ENCODE measurements around the gene CHTF18. TPM values are rescaled to one million over a fixed set of nuclear protein-coding genes. Genes with fewer than 3 reads are reported as not detected.

CHTF18 gene
- total RNA-seq, 1 donor from 2014 or later, result 3.1 TPM

- no peak for DNase-seq
- Histone ChIP-seq H3K4me3 (no peak overlapping the region), H3K27me3 (ENCODE audit: low read depth) (peaks cover 63% of the 10 kb centered on the region), H3K9me3 (replicated peaks) (no peaks in the 10 kb centered on the region), H3K36me3 (peaks cover 8% of the 10 kb centered on the region), H3K27ac (replicated peaks) (no peak overlapping the region), H3K4me1 (peaks cover 11% of the 10 kb centered on the region)
- intact Hi-C loops (cut with micrococcal nuclease), result no loop called here
- TF ChIP-seq CTCF (IDR thresholded peaks at IDR 0.05; ENCODE audit: borderline replicate concordance), result no peak
Observed at GRCh38 chr16:782258-782657, 6.2 kb upstream of the CHTF18 start.

GRCh38 chr16:782766-783403 lies 5.5 kb upstream of the CHTF18 start:
- Histone ChIP-seq H3K4me3 (no peak overlapping the region), H3K36me3 (peaks cover 8% of the 10 kb centered on the region), H3K4me1 (peaks cover 17% of the 10 kb centered on the region), H3K9me3 (replicated peaks) (no peaks in the 10 kb centered on the region), H3K27me3 (ENCODE audit: low read depth) (peaks cover 57% of the 10 kb centered on the region), H3K27ac (replicated peaks) (no peak overlapping the region)
- DNase-seq, result no peak
- no peak for TF ChIP-seq CTCF (IDR thresholded peaks at IDR 0.05; ENCODE audit: borderline replicate concordance)
- intact Hi-C loops (cut with micrococcal nuclease), result no loop called here

- Histone ChIP-seq H3K4me1 (peaks cover 21% of the 10 kb centered on the region), H3K4me3 (no peak overlapping the region), H3K36me3 (peaks cover 8% of the 10 kb centered on the region), H3K9me3 (replicated peaks) (no peaks in the 10 kb centered on the region), H3K27ac (replicated peaks) (no peak overlapping the region), H3K27me3 (ENCODE audit: low read depth) (peaks cover 50% of the 10 kb centered on the region)
- peak; percentile 30 for DNase-seq
- TF ChIP-seq CTCF (IDR thresholded peaks at IDR 0.05; ENCODE audit: borderline replicate concordance), result no peak
- intact Hi-C loops (cut with micrococcal nuclease), result no loop called here
Observed at GRCh38 chr16:783404-784161, 4.8 kb upstream of the CHTF18 start.

GRCh38 chr16:784431-784830 lies 4.0 kb upstream of the CHTF18 start:
- no peak for TF ChIP-seq CTCF (IDR thresholded peaks at IDR 0.05; ENCODE audit: borderline replicate concordance)

GRCh38 chr16:785563-786535 lies 2.6 kb upstream of the CHTF18 start:
- Histone ChIP-seq H3K36me3 (peaks cover 8% of the 10 kb centered on the region), H3K4me1 (peaks cover 32% of the 10 kb centered on the region), H3K4me3 (no peak overlapping the region), H3K27ac (replicated peaks) (no peak overlapping the region), H3K27me3 (ENCODE audit: low read depth) (peaks cover 29% of the 10 kb centered on the region), H3K9me3 (replicated peaks) (no peaks in the 10 kb centered on the region)
- peak; percentile 80 for TF ChIP-seq CTCF (IDR thresholded peaks at IDR 0.05; ENCODE audit: borderline replicate concordance)
- DNase-seq, result peak; percentile 66
- intact Hi-C loops (cut with micrococcal nuclease), result no loop called here

More at GRCh38 chr16:784431-784830, 4.0 kb upstream of the CHTF18 start:
- H3K4me1 ChIP-seq, result peaks cover 29% of the 10 kb centered on the region
- no peak overlapping the region for H3K4me3 ChIP-seq
- no peak overlapping the region for H3K27ac ChIP-seq (replicated peaks)
- H3K36me3 ChIP-seq, result peaks cover 8% of the 10 kb centered on the region
- intact Hi-C loops (cut with micrococcal nuclease), result no loop called here
- no peaks in the 10 kb centered on the region for H3K9me3 ChIP-seq (replicated peaks)
- H3K27me3 ChIP-seq (ENCODE audit: low read depth), result peaks cover 41% of the 10 kb centered on the region
- DNase-seq, result no peak

Measured in left ventricle myocardium inferior (tissue), 1 donor.